RWPE1 (cell line): ENCODE data around the gene MIPOL1.
"Not testable (repeated sequence)": the region's sequence is repeated elsewhere in the genome, so short reads cannot be mapped to it uniquely, and the experiment has no call there.

Experiments used
- CTCF ChIA-PET: fragments of 350-600 bp; sonication (Branson Sonifier 250); formaldehyde crosslinking; extraction: SDS; loops from one replicate; lab custom pipeline; 2021; lab: Yijun Ruan, JAX
- POLR2A ChIA-PET: fragments of 400-600 bp; formaldehyde crosslinking; extraction: SDS; loops from one replicate; lab custom pipeline; 2020; ENCODE audit warnings: antibody characterized with exemption; ENCODE audit not compliant: low non-redundant PET; lab: Yijun Ruan, JAX
- DNase-seq: peaks from one replicate; pipeline ENCODE4 v3.0.0; 2012; ENCODE audit warnings: low spot score
- H3K27ac ChIP-seq: fragments of 450-650 bp; 2 replicates; pipeline ENCODE4 v1.5.1; 2017
- CTCF ChIP-seq: fragments of 450-650 bp; conservative IDR thresholded peaks from 2 replicates; pipeline ENCODE4 v1.5.1; 2017; ENCODE audit warnings: low read depth, mild to moderate bottlenecking

MIPOL1 gene

GRCh38 chr14:37210448-37210847 is 12.7 kb downstream of the MIPOL1 start:
- TF ChIP-seq CTCF, result no peak
- DNase-seq, result no peak
- POLR2A ChIA-PET, result no interaction called here
- CTCF ChIA-PET, result no interaction called here
- no peak overlapping the region for H3K27ac ChIP-seq

GRCh38 chr14:37213016-37213415 is 15.3 kb downstream of the MIPOL1 start:
- ChIA-PET POLR2A (no interaction called here), CTCF (no interaction called here)
- TF ChIP-seq CTCF, result no peak

GRCh38 chr14:37215345-37215744 is 17.6 kb downstream of the MIPOL1 start:
- ChIA-PET CTCF (interaction anchor here (0.8 kb wide), 1 partner anchor 26 kb away, joined by 7 read pairs; no protein-coding TSS in a partner anchor), POLR2A (no interaction called here)
- no peak for TF ChIP-seq CTCF

More at GRCh38 chr14:37213016-37213415, 15.3 kb downstream of the MIPOL1 start:
- no peak for DNase-seq
- H3K27ac ChIP-seq, result no peak overlapping the region

GRCh38 chr14:37221073-37221472 is 23.3 kb downstream of the MIPOL1 start:
- no peak for TF ChIP-seq CTCF
- CTCF ChIA-PET, result interaction anchor here (1.1 kb wide), 1 partner anchor 9 kb away, joined by 3 read pairs; no protein-coding TSS in a partner anchor
- no peak for DNase-seq
- POLR2A ChIA-PET, result no interaction called here
- H3K27ac ChIP-seq, result no peak overlapping the region

More at GRCh38 chr14:37215345-37215744, 17.6 kb downstream of the MIPOL1 start:
- H3K27ac ChIP-seq, result no peak overlapping the region
- DNase-seq, result no peak

- no peak for TF ChIP-seq CTCF
- ChIA-PET POLR2A (no interaction called here), CTCF (no interaction called here)
- no peak overlapping the region for H3K27ac ChIP-seq
- DNase-seq, result no peak
Measured at GRCh38 chr14:37223947-37224474, 26.3 kb downstream of the MIPOL1 start.

- POLR2A ChIA-PET, CTCF ChIA-PET, H3K27ac ChIP-seq, DNase-seq: not testable (repeated sequence)
Measured at GRCh38 chr14:37225668-37226067, 27.9 kb downstream of the MIPOL1 start.

- DNase-seq, result peak; percentile 32
- H3K27ac ChIP-seq, result no peak overlapping the region
- POLR2A ChIA-PET, result no interaction called here
- peak; percentile 81 for TF ChIP-seq CTCF
- CTCF ChIA-PET, result interaction anchor here (0.5 to 1.6 kb wide), 19 partner anchors 8 to 650 kb away, joined by 3 to 6 read pairs (median 3); partner anchors contain the start of gene SLC25A21
Measured at GRCh38 chr14:37230551-37231194, 32.9 kb downstream of the MIPOL1 start.
